ENCODE measurements around the gene OR2L8. TPM values are rescaled to one million over a fixed set of nuclear protein-coding genes. Genes with fewer than 3 reads are reported as not detected.

OR2L8 gene
- polyA plus RNA-seq, 1 donor = not detected

GRCh38 chr1:247966532-247967204, 18.0 kb downstream of the OR2L8 start:
- no peak for DNase-seq

- DNase-seq = no peak
These were observed 44.3 kb downstream of the OR2L8 start for GRCh38 chr1:247992986-247993385.

- DNase-seq = no peak
These were observed 50.2 kb downstream of the OR2L8 start for GRCh38 chr1:247998811-247999210.

Other genes starting within 250 kb of the OR2L8 start
- gene OR6F1, start 232.2 kb upstream of the OR2L8 start, polyA plus RNA-seq (ENCODE audit: insufficient read length) = not detected
- not detected for gene OR14K1, start 210.2 kb upstream of the OR2L8 start, polyA plus RNA-seq (ENCODE audit: insufficient read length)
- gene OR14A2, start 200.7 kb upstream of the OR2L8 start, polyA plus RNA-seq (ENCODE audit: insufficient read length) = not detected
- gene OR1C1, start 188.3 kb upstream of the OR2L8 start, polyA plus RNA-seq (ENCODE audit: insufficient read length) = 0.08 TPM
- gene OR14A16, start 124.7 kb upstream of the OR2L8 start, polyA plus RNA-seq (ENCODE audit: insufficient read length) = not detected
- not detected for gene OR11L1, start 107.0 kb upstream of the OR2L8 start, polyA plus RNA-seq (ENCODE audit: insufficient read length)
- gene TRIM58, start 91.7 kb upstream of the OR2L8 start, polyA plus RNA-seq (ENCODE audit: insufficient read length) = 1.0 TPM
- gene OR2W3, start 53.3 kb upstream of the OR2L8 start, polyA plus RNA-seq (ENCODE audit: insufficient read length) = 0.25 TPM
- not detected for gene OR2T8, start 28.6 kb upstream of the OR2L8 start, polyA plus RNA-seq (ENCODE audit: insufficient read length)
- gene OR2AJ1, start 24.0 kb upstream of the OR2L8 start, polyA plus RNA-seq (ENCODE audit: insufficient read length) = not detected
- gene OR2AK2, start 16.4 kb downstream of the OR2L8 start, polyA plus RNA-seq (ENCODE audit: insufficient read length) = not detected
- gene OR2L5, start 64.8 kb downstream of the OR2L8 start, polyA plus RNA-seq (ENCODE audit: insufficient read length) = not detected
- 0.13 TPM for gene OR2L2, start 81.2 kb downstream of the OR2L8 start, polyA plus RNA-seq (ENCODE audit: insufficient read length)
- gene OR2L3, start 98.0 kb downstream of the OR2L8 start, polyA plus RNA-seq (ENCODE audit: insufficient read length) = not detected
- not detected for gene OR2L13, start 146.3 kb downstream of the OR2L8 start, polyA plus RNA-seq (ENCODE audit: insufficient read length)
- gene OR2M5, start 196.3 kb downstream of the OR2L8 start, polyA plus RNA-seq (ENCODE audit: insufficient read length) = not detected
- gene OR2M2, start 226.0 kb downstream of the OR2L8 start, polyA plus RNA-seq (ENCODE audit: insufficient read length) = not detected
- 0.08 TPM for gene OR2M3, start 248.4 kb downstream of the OR2L8 start, polyA plus RNA-seq (ENCODE audit: insufficient read length)